B cell (primary cell): Measurements from ENCODE around the gene PIGR. TPM values are rescaled to one million over a fixed set of nuclear protein-coding genes. Genes with fewer than 3 reads are reported as not detected.

Experiments used
- ATAC-seq: fragments of 200-7000 bp; cut with Tn5 transposase; one replicate; pipeline ENCODE4 v1.10.0; 2021; ENCODE audit warnings: low read depth, mild to moderate bottlenecking, moderate number of reproducible peaks, moderate library complexity
- CTCF ChIA-PET: fragments of 350-600 bp; sonication (Branson Sonifier 250); formaldehyde crosslinking; loops from one replicate; lab custom pipeline; 2021; ENCODE audit warnings: antibody characterized with exemption, inconsistent platforms; lab: Charles Lee
- POLR2A ChIA-PET: fragments of 350-600 bp; sonication (Branson Sonifier 250); formaldehyde crosslinking; loops from one replicate; lab custom pipeline; 2021; ENCODE audit warnings: antibody characterized with exemption; lab: Charles Lee
- DNase-seq: peaks from one replicate; pipeline ENCODE4 v3.0.0; 2013
- H2AFZ ChIP-seq: 2 replicates; pipeline ENCODE4 v1.6.1; 2012; ENCODE audit warnings: mild to moderate bottlenecking, low read depth, low read length; ENCODE audit not compliant: insufficient read depth, poor library complexity, severe bottlenecking
- H3K27ac ChIP-seq, 2 donors: 1 replicate in 1 of 2; 2 replicates in 1 of 2; pipeline ENCODE4 v1.5.1; 2012 to 2013; ENCODE audit warnings: low read length in 2 of 2, mild to moderate bottlenecking in 2 of 2, moderate library complexity in 1 of 2
- H3K27me3 ChIP-seq, 4 experiments: fragments of 200-600 bp in 1 of 4; sonication (generic) in 1 of 4; replicated peaks in 1 of 4; 1 replicate in 2 of 4; 2 replicates in 2 of 4; pipeline versions ENCODE4 v1.6.1 to v1.7.0; 2013 to 2016; ENCODE audit warnings: low read length in 3 of 4, mild to moderate bottlenecking in 2 of 4, mixed read lengths in 1 of 4, moderate library complexity in 1 of 4; ENCODE audit not compliant: insufficient read depth in 4 of 4, control insufficient read depth in 3 of 4; ENCODE audit errors: control extremely low read depth in 1 of 4
- H3K36me3 ChIP-seq, 2 experiments: replicated peaks in 1 of 2; 1 replicate in 1 of 2; 2 replicates in 1 of 2; pipeline versions ENCODE4 v1.6.1 to v1.7.1; 2013; ENCODE audit warnings: low read length in 1 of 2; ENCODE audit not compliant: insufficient read depth in 2 of 2, control insufficient read depth in 1 of 2; ENCODE audit errors: control extremely low read depth in 1 of 2, extremely low read depth in 1 of 2
- H3K4me1 ChIP-seq, 2 donors: fragments of 200-600 bp in 1 of 2; sonication (generic) in 1 of 2; 1 replicate in 1 of 2; 2 replicates in 1 of 2; pipeline versions ENCODE4 v1.5.1 to v1.6.1; 2013 to 2017; ENCODE audit warnings: low read length in 2 of 2; ENCODE audit not compliant: control insufficient read depth in 2 of 2, insufficient read depth in 2 of 2
- H3K4me2 ChIP-seq: replicated peaks from 2 replicates; pipeline ENCODE3; 2012; ENCODE audit warnings: mild to moderate bottlenecking, low read depth, low read length; ENCODE audit not compliant: poor library complexity, severe bottlenecking
- H3K4me3 ChIP-seq, 5 experiments: fragments of 200-600 bp in 1 of 5; sonication (generic) in 1 of 5; 1 replicate in 3 of 5; 2 replicates in 2 of 5; pipeline versions ENCODE4 v1.5.1 to v1.7.0; 2011 to 2016; ENCODE audit warnings: low read length in 4 of 5, mild to moderate bottlenecking in 4 of 5, low read depth in 2 of 5, control low read depth in 1 of 5, moderate library complexity in 1 of 5; ENCODE audit not compliant: insufficient read depth in 1 of 5; ENCODE audit errors: control extremely low read depth in 1 of 5, extremely low read depth in 1 of 5
- H3K79me2 ChIP-seq: fragments of 200-600 bp; sonication (generic); one replicate; pipeline ENCODE4 v1.6.0; 2016; ENCODE audit warnings: low read length; ENCODE audit not compliant: control insufficient read depth, insufficient read depth
- H3K9ac ChIP-seq: fragments of 200-600 bp; sonication (generic); 2 replicates; pipeline ENCODE4 v1.6.1; 2017; ENCODE audit warnings: mild to moderate bottlenecking, low read length, moderate library complexity
- H3K9me3 ChIP-seq, 3 donors: one replicate each; pipeline versions ENCODE4 v1.6.1 to v1.7.1; 2013; ENCODE audit warnings: low read length in 2 of 3; ENCODE audit not compliant: control insufficient read depth in 2 of 3, insufficient read depth in 1 of 3; ENCODE audit errors: control extremely low read depth in 1 of 3
- H4K20me1 ChIP-seq: 2 replicates; pipeline ENCODE4 v1.6.0; 2012; ENCODE audit warnings: mild to moderate bottlenecking, low read length; ENCODE audit not compliant: insufficient read depth, control insufficient read depth, poor library complexity, severe bottlenecking
- H3K27ac Mint-ChIP-seq: one replicate; pipeline ENCODE4 v1.8.0; 2021; ENCODE audit warnings: mixed read lengths
- H3K27me3 Mint-ChIP-seq: one replicate; pipeline ENCODE4 v1.8.0; 2021; ENCODE audit warnings: mixed read lengths
- H3K4me1 Mint-ChIP-seq: one replicate; pipeline ENCODE4 v1.8.0; 2021; ENCODE audit warnings: mixed read lengths
- H3K4me3 Mint-ChIP-seq: one replicate; pipeline ENCODE4 v1.8.0; 2021; ENCODE audit warnings: mixed read lengths
- H3K9me3 Mint-ChIP-seq: one replicate; pipeline ENCODE4 v1.8.0; 2022; ENCODE audit warnings: mixed read lengths; ENCODE audit not compliant: insufficient read depth
- CTCF ChIP-seq: fragments of 200-600 bp; IDR thresholded peaks from one replicate; pipeline ENCODE4 v1.8.0; 2022; ENCODE audit warnings: antibody characterized with exemption, mild to moderate bottlenecking
- EZH2 ChIP-seq: IDR thresholded peaks from 2 replicates; pipeline ENCODE4 v1.6.1; 2012; ENCODE audit warnings: borderline replicate concordance, low read depth, mild to moderate bottlenecking, moderate library complexity, low read length; ENCODE audit not compliant: insufficient read depth, poor library complexity, severe bottlenecking
- whole genome bisulfite sequencing: methylation state at CpG from one replicate; pipeline ENCODE4 v1.1.5; 2013; ENCODE audit warnings: missing lambda C conversion rate; ENCODE audit not compliant: insufficient coverage; 5-methylcytosine and 5-hydroxymethylcytosine counted together
- intact Hi-C: fragments of 100-400 bp; cut with micrococcal nuclease; formaldehyde crosslinking; loops from one replicate; pipeline ENCODE4 v1.10.0; 2022
- polyA plus RNA-seq: library from polyadenylated mRNA; depleted of rRNA; stranded (reverse); fragments of >200 nt; gene quantifications from 2 replicates; pipeline ENCODE4 v1.2.3, GENCODE V29; 2012
- total RNA-seq, 2 donors: library from RNA; stranded (reverse); fragments of 120-200 nt in 1 of 2; gene quantifications; 1 replicate in 1 of 2; 2 replicates in 1 of 2; pipeline versions ENCODE4 v1.2.3 to v1.2.4, GENCODE V29; 2013 to 2022

Gene PIGR
- total and polyA plus RNA-seq, 2 donors (not counting 1 experiment from before 2014, with no cell fraction given): 0.31 to 1.1 TPM

DNA sequence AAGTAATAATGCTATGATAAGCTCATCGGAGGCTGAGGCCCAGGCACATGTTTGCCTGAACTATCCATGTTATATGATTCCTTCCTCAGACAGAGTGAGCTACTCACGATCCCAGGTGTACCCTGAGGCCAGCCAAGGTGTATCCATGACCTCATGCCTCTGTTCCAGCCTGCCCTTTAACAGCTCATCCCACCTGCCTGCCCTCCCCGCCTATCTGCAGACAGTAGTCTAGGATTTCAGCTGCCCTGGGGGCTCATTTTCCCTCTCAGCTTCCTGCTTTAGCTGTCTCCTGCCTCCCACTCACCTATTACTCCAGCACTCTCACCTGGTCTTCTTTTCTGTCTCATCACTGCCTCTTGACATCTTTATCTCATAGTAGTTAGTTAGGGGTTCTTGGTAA lies 50.9 kb downstream of the PIGR start:
- Mint-ChIP-seq H3K9me3 (no peaks in the 10 kb centered on the region), H3K4me3 (no peak overlapping the region), H3K27me3 (no peaks in the 10 kb centered on the region), H3K4me1 (peaks cover 24% of the 10 kb centered on the region), H3K27ac (no peak overlapping the region)
- intact Hi-C loops: loop anchor here (5.0 kb wide), 1 partner anchor 37 kb away; no protein-coding TSS in a partner anchor
- no peak for ATAC-seq
- Histone ChIP-seq H3K36me3 (no peaks in the 10 kb centered on the region), H4K20me1 (no peaks in the 10 kb centered on the region), H3K4me3 (no peak overlapping the region), H3K79me2 (no peaks in the 10 kb centered on the region), H3K4me2 (no peak overlapping the region), H2AFZ (no peak overlapping the region), H3K27me3 (no peaks in the 10 kb centered on the region), H3K27ac (no peak overlapping the region), H3K9me3 (no peaks in the 10 kb centered on the region), H3K4me1 (peaks cover 5 to 9% of the 10 kb centered on the region in 2 donors), H3K9ac (no peak overlapping the region)
- WGBS: 88% methylated on average over 3 of the region's 3 CpGs
- no peak for TF ChIP-seq EZH2
- TF ChIP-seq CTCF: no peak
- ChIA-PET POLR2A (no interaction called here), CTCF (interaction anchor here (1.0 to 2.4 kb wide), 4 partner anchors 14 to 88 kb away, joined by 3 to 9 read pairs (median 6); no protein-coding TSS in a partner anchor)
- no peak for DNase-seq

DNA sequence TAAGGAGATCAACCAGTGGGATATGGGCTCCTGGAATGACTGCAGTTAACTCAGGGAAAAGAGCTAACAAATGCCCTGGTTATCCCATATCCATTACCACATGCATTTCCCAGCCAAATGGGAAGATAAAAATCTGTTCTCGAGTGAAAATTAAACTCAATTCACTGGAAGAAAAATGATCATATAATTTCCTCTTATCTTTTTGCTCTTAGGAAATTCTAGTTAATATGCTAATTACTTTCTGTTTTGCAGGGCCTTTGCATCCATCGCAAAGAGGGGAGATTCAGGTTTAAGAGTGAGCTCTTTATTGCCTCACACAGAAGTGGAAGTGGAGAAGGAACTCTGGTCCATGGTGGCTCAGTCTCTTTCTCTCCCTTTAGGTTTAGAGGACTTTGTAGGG lies 52.9 kb downstream of the PIGR start:
- Histone ChIP-seq H3K4me2 (no peak overlapping the region), H3K9me3 (no peaks in the 10 kb centered on the region), H3K4me1 (peaks cover 0 to 9% of the 10 kb centered on the region in 2 donors), H3K4me3 (no peak overlapping the region), H3K27me3 (no peaks in the 10 kb centered on the region), H3K36me3 (no peaks in the 10 kb centered on the region), H4K20me1 (no peaks in the 10 kb centered on the region), H3K79me2 (no peaks in the 10 kb centered on the region), H3K9ac (no peak overlapping the region), H3K27ac (no peak overlapping the region), H2AFZ (no peak overlapping the region)
- Mint-ChIP-seq H3K4me3 (no peak overlapping the region), H3K27me3 (no peaks in the 10 kb centered on the region), H3K4me1 (peaks cover 16% of the 10 kb centered on the region), H3K9me3 (no peaks in the 10 kb centered on the region), H3K27ac (no peak overlapping the region)
- no peak for DNase-seq
- intact Hi-C loops: no loop called here
- ChIA-PET CTCF (interaction anchor here (1.2 to 1.5 kb wide), 3 partner anchors 19 to 83 kb away, joined by 4 to 6 read pairs (median 5); no protein-coding TSS in a partner anchor), POLR2A (no interaction called here)
- ATAC-seq: no peak
- WGBS: no CpG with 5 or more reads among the region's 2 CpGs
- TF ChIP-seq EZH2 (no peak), CTCF (no peak)
